ENCODE data around the gene MS4A18.

The MS4A18 gene

GRCh38 chr11:60768202-60768601 lies 43.7 kb downstream of the MS4A18 start:
- no peak for DNase-seq

- DNase-seq = no peak
Measured at GRCh38 chr11:60769273-60769672, 44.8 kb downstream of the MS4A18 start.

GRCh38 chr11:60769811-60770210 lies 45.3 kb downstream of the MS4A18 start:
- DNase-seq = no peak

- DNase-seq = no peak
Measured at GRCh38 chr11:60771146-60771545, 46.6 kb downstream of the MS4A18 start.

- no peak for DNase-seq
Measured at GRCh38 chr11:60771879-60772525, 47.5 kb downstream of the MS4A18 start.

- DNase-seq = no peak
Measured at GRCh38 chr11:60772666-60773065, 48.1 kb downstream of the MS4A18 start.

GRCh38 chr11:60774726-60775125 lies 50.2 kb downstream of the MS4A18 start:
- no peak for DNase-seq

GRCh38 chr11:60775420-60775961 lies 51.0 kb downstream of the MS4A18 start:
- peak; percentile 85 for DNase-seq

GRCh38 chr11:60776167-60776566 lies 51.6 kb downstream of the MS4A18 start:
- no peak for DNase-seq

GRCh38 chr11:60777106-60777505 lies 52.6 kb downstream of the MS4A18 start:
- no peak for DNase-seq

- peak; percentile 59 for DNase-seq
Measured at GRCh38 chr11:60777572-60777971, 53.1 kb downstream of the MS4A18 start.

GRCh38 chr11:60780065-60780464 lies 55.5 kb downstream of the MS4A18 start:
- no peak for DNase-seq

- no peak for DNase-seq
Measured at GRCh38 chr11:60780774-60781173, 56.3 kb downstream of the MS4A18 start.

GRCh38 chr11:60781286-60781980 lies 56.9 kb downstream of the MS4A18 start:
- no peak for DNase-seq

GRCh38 chr11:60781981-60782316 lies 57.4 kb downstream of the MS4A18 start:
- no peak for DNase-seq

- DNase-seq = no peak
Measured at GRCh38 chr11:60782393-60783140, 58.0 kb downstream of the MS4A18 start.

GRCh38 chr11:60783141-60783484 lies 58.6 kb downstream of the MS4A18 start:
- no peak for DNase-seq

GRCh38 chr11:60783911-60784310 lies 59.4 kb downstream of the MS4A18 start:
- DNase-seq = no peak

- no peak for DNase-seq
Measured at GRCh38 chr11:60785136-60785535, 60.6 kb downstream of the MS4A18 start, which contains the start of gene MS4A10. MS4A10 (plus strand) TSS chr11:60785333; CDS start chr11:60790336, 5,003 bp downstream.

- DNase-seq = no peak
Measured at GRCh38 chr11:60785806-60786361, 61.4 kb downstream of the MS4A18 start.

GRCh38 chr11:60786811-60787567 lies 62.5 kb downstream of the MS4A18 start:
- DNase-seq = peak; percentile 70

GRCh38 chr11:60788401-60789125 lies 64.0 kb downstream of the MS4A18 start:
- DNase-seq = no peak

Measured in left hindlimb (tissue), 1 donor.